SK-N-SH (cell line): ENCODE results near the gene ECE1. TPM values are rescaled to one million over a fixed set of nuclear protein-coding genes. Genes with fewer than 3 reads are reported as not detected.
"Not testable (repeated sequence)": the region's sequence is repeated elsewhere in the genome, so short reads cannot be mapped to it uniquely, and the experiment has no call there.

Experiments
- CTCF ChIA-PET: fragments of 300-600, 350-600 bp; formaldehyde crosslinking; extraction: SDS; loops from one replicate; lab custom pipeline; 2021; lab: Yijun Ruan, JAX
- POLR2A ChIA-PET: fragments of 350-600 bp; sonication (Branson Sonifier 250); formaldehyde crosslinking; extraction: SDS; loops from one replicate; lab custom pipeline; 2020; ENCODE audit warnings: antibody characterized with exemption, inconsistent platforms; lab: Yijun Ruan, JAX
- DNase-seq: peaks from one replicate; pipeline ENCODE4 v3.0.0; 2012
- H2AFZ ChIP-seq: fragments of 200-600 bp; sonication (generic); 2 replicates; pipeline ENCODE4 v1.8.1; 2016; ENCODE audit warnings: antibody characterized with exemption, mild to moderate bottlenecking, low read depth
- H3F3A ChIP-seq: fragments of 200-600 bp; sonication (generic); replicated peaks from 2 replicates; pipeline ENCODE3; 2016; ENCODE audit warnings: antibody characterized with exemption, mild to moderate bottlenecking; ENCODE audit not compliant: insufficient read depth
- H3K27ac ChIP-seq, 2 experiments: fragments of 200-500 bp in 1 of 2; fragments of 200-600 bp in 1 of 2; sonication (Bioruptor generic) in 1 of 2; sonication (generic), shearing (Covaris generic) in 1 of 2; 2 replicates each; pipeline versions ENCODE4 v1.5.1 to v1.6.1; 2014 to 2016; ENCODE audit warnings: low read depth in 2 of 2, inconsistent platforms in 1 of 2, low read length in 1 of 2, mild to moderate bottlenecking in 1 of 2, mixed read lengths in 1 of 2
- H3K27me3 ChIP-seq: fragments of 200-600 bp; sonication (generic), shearing (Covaris generic); 2 replicates; pipeline ENCODE4 v1.6.1; 2016; ENCODE audit warnings: mixed run types; ENCODE audit not compliant: insufficient read depth
- H3K36me3 ChIP-seq, 2 experiments: fragments of 200-500 bp in 1 of 2; fragments of 200-600 bp in 1 of 2; sonication (Bioruptor generic) in 1 of 2; sonication (generic) in 1 of 2; replicated peaks in 1 of 2; 2 replicates each; pipeline versions ENCODE3 to v1.5.1; 2014 to 2016; ENCODE audit warnings: low read length in 1 of 2, mild to moderate bottlenecking in 1 of 2; ENCODE audit not compliant: insufficient read depth in 2 of 2, control insufficient read depth in 1 of 2
- H3K4me1 ChIP-seq, 2 experiments: fragments of 200-500 bp in 1 of 2; fragments of 200-600 bp in 1 of 2; sonication (Bioruptor generic) in 1 of 2; sonication (generic), shearing (Covaris generic) in 1 of 2; 2 replicates each; pipeline versions ENCODE4 v1.5.1 to v1.6.1; 2014 to 2016; ENCODE audit warnings: low read depth in 1 of 2, low read length in 1 of 2, mixed run types in 1 of 2; ENCODE audit not compliant: insufficient read depth in 2 of 2, control insufficient read depth in 1 of 2
- H3K4me2 ChIP-seq: fragments of 200-600 bp; sonication (generic), shearing (Covaris generic); 2 replicates; pipeline ENCODE4 v1.6.1; 2017; ENCODE audit warnings: mixed run types
- H3K4me3 ChIP-seq, 2 experiments: fragments of 200-500 bp in 1 of 2; fragments of 200-600 bp in 1 of 2; sonication (Bioruptor generic) in 1 of 2; sonication (generic), shearing (Covaris generic) in 1 of 2; 2 replicates each; pipeline versions ENCODE4 v1.5.1 to v1.8.1; 2014 to 2016; ENCODE audit warnings: low read depth in 2 of 2, inconsistent platforms in 1 of 2, low read length in 1 of 2, mild to moderate bottlenecking in 1 of 2, mixed read lengths in 1 of 2, moderate library complexity in 1 of 2
- H3K79me2 ChIP-seq: fragments of 200-600 bp; sonication (generic); 2 replicates; pipeline ENCODE4 v1.8.1; 2017; ENCODE audit warnings: mild to moderate bottlenecking; ENCODE audit not compliant: insufficient read depth
- H3K9ac ChIP-seq: fragments of 200-600 bp; sonication (generic); 2 replicates; pipeline ENCODE4 v1.6.1; 2017; ENCODE audit warnings: mixed run types
- H3K9me2 ChIP-seq: fragments of 200-600 bp; sonication (generic); 2 replicates; pipeline ENCODE4 v1.6.1; 2017; ENCODE audit warnings: mixed run types
- H3K9me3 ChIP-seq: fragments of 200-600 bp; sonication (generic); 2 replicates; pipeline ENCODE4 v1.6.1; 2017; ENCODE audit warnings: mixed run types, mild to moderate bottlenecking, moderate library complexity
- H4K20me1 ChIP-seq: fragments of 200-600 bp; sonication (generic); 2 replicates; pipeline ENCODE4 v1.6.1; 2017; ENCODE audit warnings: mild to moderate bottlenecking, mixed run types; ENCODE audit not compliant: insufficient read depth
- ELF1 ChIP-seq: IDR thresholded peaks from 2 replicates; pipeline ENCODE4 v1.4.0; 2012
- EZH2phosphoT487 ChIP-seq: fragments of 200-600 bp; sonication (generic); IDR thresholded peaks from 2 replicates; pipeline ENCODE4 v1.6.1; 2017; ENCODE audit warnings: low read depth, mixed run types, mild to moderate bottlenecking, antibody characterized with exemption, moderate library complexity, borderline replicate concordance
- GABPA ChIP-seq: IDR thresholded peaks from 2 replicates; pipeline ENCODE4 v1.4.0; 2012; ENCODE audit warnings: low read depth, mild to moderate bottlenecking
- MEF2A ChIP-seq: IDR thresholded peaks from 2 replicates; pipeline ENCODE4 v1.4.0; 2012; ENCODE audit warnings: low read depth, borderline replicate concordance
- NRF1 ChIP-seq: IDR thresholded peaks from 2 replicates; pipeline ENCODE4 v1.6.1; 2012; ENCODE audit warnings: low read depth, mild to moderate bottlenecking, low read length
- POLR2AphosphoS5 ChIP-seq: IDR thresholded peaks from 2 replicates; pipeline ENCODE4 v1.6.1; 2012; ENCODE audit warnings: low read depth, low read length
- RAD21 ChIP-seq: IDR thresholded peaks from 2 replicates; pipeline ENCODE4 v1.6.1; 2012; ENCODE audit warnings: mild to moderate bottlenecking, low read length
- RCOR1 ChIP-seq: fragments of 150-350 bp; IDR thresholded peaks from 2 replicates; pipeline ENCODE4 v1.6.1; 2017; ENCODE audit warnings: antibody characterized with exemption, low read length
- SMC3 ChIP-seq: IDR thresholded peaks from 2 replicates; pipeline ENCODE4 v1.6.1; 2012; ENCODE audit warnings: low read depth, low read length, improper control_type of control experiment
- TEAD4 ChIP-seq: IDR thresholded peaks from 2 replicates; pipeline ENCODE4 v1.4.0; 2012; ENCODE audit warnings: mild to moderate bottlenecking, borderline replicate concordance; ENCODE audit not compliant: insufficient read depth
- WGBS: methylation state at CpG from one replicate; pipeline ENCODE4 v1.1.6; 2017; ENCODE audit warnings: low lambda C conversion rate; 5-methylcytosine and 5-hydroxymethylcytosine counted together
- polyA plus RNA-seq, 3 experiments: library from polyadenylated mRNA; depleted of rRNA; stranded (reverse); fragments of >200 nt; gene quantifications; 2 replicates each; pipeline ENCODE4 v1.2.3, GENCODE V29; 2012
- TF ChIP-seq, protein P1 (sequence below): IDR thresholded peaks from 2 replicates; pipeline ENCODE4 v1.4.0; 2012; ENCODE audit warnings: low read depth, borderline replicate concordance

Gene ECE1
- polyA plus RNA-seq, 1 of the 3 experiments (the other 2 are of a cell fraction) = 96.6 TPM

- H3K4me1 ChIP-seq = peaks cover 4 to 54% of the 10 kb centered on the region in 2 experiments; a peak in 2 of 4 replicates
- H3K79me2 ChIP-seq = peaks cover 10% of the 10 kb centered on the region
- CTCF ChIA-PET = interaction anchor here (0.9 to 2.6 kb wide), 6 partner anchors 12 to 80 kb away, joined by 3 to 8 read pairs (median 4); no protein-coding TSS in a partner anchor
- DNase-seq = no peak
- H3K36me3 ChIP-seq = no peaks in the 10 kb centered on the region
- no peak for TF ChIP-seq MEF2A
- no peak for TF ChIP-seq NRF1
- no peak for TF ChIP-seq EZH2phosphoT487
- no peak for TF ChIP-seq ELF1
- TF ChIP-seq TEAD4 = no peak
- TF ChIP-seq POLR2AphosphoS5 = no peak
- no peak for TF ChIP-seq RAD21
- TF ChIP-seq, all 33 proteins: peak for 0
- H3K27ac ChIP-seq = peak overlapping the region in 1 of 2 experiments; percentile 66; a peak in 2 of 4 replicates
- no peaks in the 10 kb centered on the region for H4K20me1 ChIP-seq
- H3K27me3 ChIP-seq = no peaks in the 10 kb centered on the region
- no peak overlapping the region for H2AFZ ChIP-seq
- peaks cover 12% of the 10 kb centered on the region for H3F3A ChIP-seq
- H3K4me2 ChIP-seq = no peak overlapping the region
- no peak overlapping the region for H3K9ac ChIP-seq
- no peak overlapping the region for H3K4me3 ChIP-seq
- H3K9me3 ChIP-seq = no peaks in the 10 kb centered on the region
- WGBS = 89% methylated on average over 8 of the region's 8 CpGs
- H3K9me2 ChIP-seq = no peaks in the 10 kb centered on the region
- POLR2A ChIA-PET = no interaction called here
Observed at GRCh38 chr1:21287905-21288514, 2.3 kb downstream of the ECE1 start.

DNA sequence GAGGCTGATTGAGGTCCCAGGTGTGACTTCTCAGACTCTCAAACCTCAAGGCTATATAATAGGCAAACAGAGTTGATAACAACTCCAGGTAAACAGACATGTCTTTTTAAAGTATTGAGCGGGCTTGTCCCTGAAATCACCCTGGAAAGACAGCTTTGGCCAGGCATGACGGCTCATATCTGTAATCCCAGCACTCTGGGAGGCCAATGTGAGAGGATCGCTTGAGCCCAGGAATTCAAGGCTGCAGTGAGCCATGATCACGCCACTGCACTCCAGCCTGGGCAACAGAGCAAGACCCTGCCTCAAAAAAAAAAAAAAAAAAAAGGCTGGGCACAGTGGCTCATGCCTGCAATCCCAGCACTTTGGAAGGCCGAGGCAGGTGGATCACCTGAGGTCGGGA, 4.9 kb downstream of the ECE1 start:
- peaks cover 4 to 41% of the 10 kb centered on the region in 2 experiments; a peak in 2 of 4 replicates for H3K4me1 ChIP-seq
- DNase-seq, POLR2A ChIA-PET, H3K4me3 ChIP-seq, H3K36me3 ChIP-seq, H3K27me3 ChIP-seq, H4K20me1 ChIP-seq, H3K9ac ChIP-seq, H3K9me2 ChIP-seq, H3K9me3 ChIP-seq, H3K79me2 ChIP-seq, H3K4me2 ChIP-seq, H2AFZ ChIP-seq: not testable (repeated sequence)
- CTCF ChIA-PET = interaction anchor here (1.1 to 3.9 kb wide), 4 partner anchors 16 to 83 kb away, joined by 3 to 19 read pairs (median 5); no protein-coding TSS in a partner anchor
- 100% methylated on average over 6 of the region's 6 CpGs for WGBS
- peaks cover 12% of the 10 kb centered on the region for H3F3A ChIP-seq
- H3K27ac ChIP-seq = peak overlapping the region in 1 of 2 experiments; percentile 98; a peak in 2 of 4 replicates

DNA sequence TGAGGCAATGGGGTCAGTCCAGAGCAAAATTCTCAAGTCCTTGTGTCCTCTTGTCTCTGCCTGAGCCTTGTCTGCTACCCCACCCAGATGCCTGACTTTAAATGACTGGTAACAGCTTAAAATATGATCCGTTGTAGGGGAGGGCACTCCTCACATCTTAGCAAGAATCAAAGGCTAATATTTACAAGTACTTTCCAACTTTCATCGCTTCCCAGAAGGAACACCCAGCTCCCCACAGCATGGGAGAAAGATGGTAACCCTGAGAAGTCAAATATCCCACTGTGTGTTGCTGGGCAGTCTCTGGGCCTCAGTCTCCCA, 5.2 kb downstream of the ECE1 start:
- Histone ChIP-seq H3K79me2 (peaks cover 6% of the 10 kb centered on the region; the same call in 1 of the 2 replicates), H3K27me3 (no peaks in the 10 kb centered on the region), H3K9ac (no peak overlapping the region), H3K4me1 (peaks cover 5 to 45% of the 10 kb centered on the region in 2 experiments; a peak in 2 of 4 replicates), H3K4me3 (no peak overlapping the region), H3K9me2 (no peaks in the 10 kb centered on the region), H2AFZ (no peak overlapping the region), H3K4me2 (no peak overlapping the region), H3K36me3 (no peaks in the 10 kb centered on the region), H4K20me1 (no peaks in the 10 kb centered on the region), H3K27ac (peak overlapping the region in 1 of 2 experiments; percentile 98; a peak in 2 of 4 replicates), H3F3A (peaks cover 12% of the 10 kb centered on the region), H3K9me3 (no peaks in the 10 kb centered on the region)
- TF ChIP-seq, protein P1, sequence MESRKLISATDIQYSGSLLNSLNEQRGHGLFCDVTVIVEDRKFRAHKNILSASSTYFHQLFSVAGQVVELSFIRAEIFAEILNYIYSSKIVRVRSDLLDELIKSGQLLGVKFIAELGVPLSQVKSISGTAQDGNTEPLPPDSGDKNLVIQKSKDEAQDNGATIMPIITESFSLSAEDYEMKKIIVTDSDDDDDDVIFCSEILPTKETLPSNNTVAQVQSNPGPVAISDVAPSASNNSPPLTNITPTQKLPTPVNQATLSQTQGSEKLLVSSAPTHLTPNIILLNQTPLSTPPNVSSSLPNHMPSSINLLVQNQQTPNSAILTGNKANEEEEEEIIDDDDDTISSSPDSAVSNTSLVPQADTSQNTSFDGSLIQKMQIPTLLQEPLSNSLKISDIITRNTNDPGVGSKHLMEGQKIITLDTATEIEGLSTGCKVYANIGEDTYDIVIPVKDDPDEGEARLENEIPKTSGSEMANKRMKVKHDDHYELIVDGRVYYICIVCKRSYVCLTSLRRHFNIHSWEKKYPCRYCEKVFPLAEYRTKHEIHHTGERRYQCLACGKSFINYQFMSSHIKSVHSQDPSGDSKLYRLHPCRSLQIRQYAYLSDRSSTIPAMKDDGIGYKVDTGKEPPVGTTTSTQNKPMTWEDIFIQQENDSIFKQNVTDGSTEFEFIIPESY = no peak
- TF ChIP-seq SMC3 = no peak
- TF ChIP-seq RCOR1 = no peak
- TF ChIP-seq GABPA = no peak
- no peak for DNase-seq
- ChIA-PET CTCF (interaction anchor here (1.1 to 3.9 kb wide), 3 partner anchors 15 to 36 kb away, joined by 3 to 19 read pairs (median 3); no protein-coding TSS in a partner anchor), POLR2A (no interaction called here)
- 100% methylated on average over 2 of the region's 2 CpGs for whole genome bisulfite sequencing
